ENCODE measurements around the gene RPL5. TPM values are rescaled to one million over a fixed set of nuclear protein-coding genes. Genes with fewer than 3 reads are reported as not detected.

The RPL5 gene
- total RNA-seq, 1 experiment from 2014 or later, result 1,415 TPM

DNA sequence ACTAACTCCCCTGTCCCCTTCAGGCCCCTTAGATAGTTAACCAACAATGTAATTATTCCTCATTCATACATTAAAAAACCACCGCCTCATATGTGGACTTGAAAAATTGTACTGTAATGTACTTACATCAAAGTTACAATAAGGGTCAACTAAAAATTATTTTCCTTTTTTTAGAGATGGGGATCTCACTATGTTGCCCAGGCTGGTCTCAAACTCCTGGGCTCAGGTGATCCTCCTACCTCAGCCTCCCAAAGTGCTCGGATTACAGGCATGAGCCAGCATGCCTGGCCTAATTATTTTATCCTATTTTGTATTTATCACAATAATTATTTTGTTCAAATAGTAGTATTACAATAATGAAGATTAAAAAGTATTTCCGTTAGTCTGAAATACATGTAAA lies 12.6 kb downstream of the RPL5 start:
- H3K27me3 ChIP-seq (replicated peaks; ENCODE audit: insufficient read depth, low read depth, low read length, poor library complexity), result no peaks in the 10 kb centered on the region
- no peak for DNase-seq (ENCODE audit: low spot score)
- peaks cover 50% of the 10 kb centered on the region for H3K36me3 ChIP-seq (ENCODE audit: insufficient read depth, low read length, poor library complexity, severe bottlenecking)
- TF ChIP-seq CTCF (conservative IDR thresholded peaks at IDR 0.05; ENCODE audit: low read depth, low read length), result no peak
- TF ChIP-seq EZH2 (IDR thresholded peaks at IDR 0.05; ENCODE audit: borderline replicate concordance, low read depth, low read length, poor library complexity, severe bottlenecking), result no peak
- no peak overlapping the region for H3K4me3 ChIP-seq (ENCODE audit: low read depth, low read length, poor library complexity, severe bottlenecking)
- H3K27ac ChIP-seq (ENCODE audit: low read depth, low read length, poor library complexity, severe bottlenecking), result no peak overlapping the region
- H3K9me3 ChIP-seq (ENCODE audit: low read depth, low read length, poor library complexity, severe bottlenecking), result no peaks in the 10 kb centered on the region
- no TSS peak for BruUV-seq (replicated peaks)
- intact Hi-C loops (cut with micrococcal nuclease; ENCODE audit: unreplicated experiment), result no loop called here
- CTCF ChIA-PET, result no interaction called here
- POLR2A ChIA-PET (ENCODE audit: low non-redundant PET), result no interaction called here
- no peaks in the 10 kb centered on the region for H3K4me1 ChIP-seq (ENCODE audit: insufficient read depth, low read length, poor library complexity, severe bottlenecking)

- no TSS peak for BruUV-seq (replicated peaks)
- H3K4me1 ChIP-seq (ENCODE audit: insufficient read depth, low read length, poor library complexity, severe bottlenecking), result no peaks in the 10 kb centered on the region
- H3K27ac ChIP-seq (ENCODE audit: low read depth, low read length, poor library complexity, severe bottlenecking), result no peak overlapping the region
- no peak for DNase-seq (ENCODE audit: low spot score)
- intact Hi-C loops (cut with micrococcal nuclease; ENCODE audit: unreplicated experiment), result no loop called here
- H3K27me3 ChIP-seq (replicated peaks; ENCODE audit: insufficient read depth, low read depth, low read length, poor library complexity), result no peaks in the 10 kb centered on the region
- ChIA-PET CTCF (interaction anchor here (0.7 kb wide), 1 partner anchor 92 kb away, joined by 6 read pairs; no protein-coding TSS in a partner anchor), POLR2A (ENCODE audit: low non-redundant PET) (no interaction called here)
- peaks cover 35% of the 10 kb centered on the region for H3K36me3 ChIP-seq (ENCODE audit: insufficient read depth, low read length, poor library complexity, severe bottlenecking)
- H3K4me3 ChIP-seq (ENCODE audit: low read depth, low read length, poor library complexity, severe bottlenecking), result no peak overlapping the region
- TF ChIP-seq CTCF (conservative IDR thresholded peaks at IDR 0.05; ENCODE audit: low read depth, low read length), result no peak
- no peak for TF ChIP-seq EZH2 (IDR thresholded peaks at IDR 0.05; ENCODE audit: borderline replicate concordance, low read depth, low read length, poor library complexity, severe bottlenecking)
- H3K9me3 ChIP-seq (ENCODE audit: low read depth, low read length, poor library complexity, severe bottlenecking), result no peaks in the 10 kb centered on the region
These were observed 14.1 kb downstream of the RPL5 start for GRCh38 chr1:92845908-92846307.

- H3K4me1 ChIP-seq (ENCODE audit: insufficient read depth, low read length, poor library complexity, severe bottlenecking), result no peaks in the 10 kb centered on the region
- CTCF ChIA-PET, result no interaction called here
- no peaks in the 10 kb centered on the region for H3K27me3 ChIP-seq (replicated peaks; ENCODE audit: insufficient read depth, low read depth, low read length, poor library complexity)
- POLR2A ChIA-PET (ENCODE audit: low non-redundant PET), result no interaction called here
- no peak for DNase-seq (ENCODE audit: low spot score)
- H3K36me3 ChIP-seq (ENCODE audit: insufficient read depth, low read length, poor library complexity, severe bottlenecking), result peaks cover 12% of the 10 kb centered on the region
- no peak overlapping the region for H3K4me3 ChIP-seq (ENCODE audit: low read depth, low read length, poor library complexity, severe bottlenecking)
- no peaks in the 10 kb centered on the region for H3K9me3 ChIP-seq (ENCODE audit: low read depth, low read length, poor library complexity, severe bottlenecking)
- intact Hi-C loops (cut with micrococcal nuclease; ENCODE audit: unreplicated experiment), result no loop called here
- no peak overlapping the region for H3K27ac ChIP-seq (ENCODE audit: low read depth, low read length, poor library complexity, severe bottlenecking)
- BruUV-seq (replicated peaks), result no TSS peak
- TF ChIP-seq EZH2 (IDR thresholded peaks at IDR 0.05; ENCODE audit: borderline replicate concordance, low read depth, low read length, poor library complexity, severe bottlenecking), result no peak
- TF ChIP-seq CTCF (conservative IDR thresholded peaks at IDR 0.05; ENCODE audit: low read depth, low read length), result no peak
These were observed 16.4 kb downstream of the RPL5 start for GRCh38 chr1:92848201-92848600.

All from A673 (cell line).